Fibroblast of villous mesenchyme (primary cell): ENCODE data around the gene JAK1. TPM values are rescaled to one million over a fixed set of nuclear protein-coding genes. Genes with fewer than 3 reads are reported as not detected.

ENCODE experiments used
- DNase-seq: peaks from one replicate; pipeline ENCODE4 v3.0.0-alpha.2; 2010; ENCODE audit warnings: low read depth
- H3K4me3 ChIP-seq: 2 replicates; pipeline ENCODE4 v1.5.1; 2011; ENCODE audit warnings: low read depth, mild to moderate bottlenecking, low read length
- small RNA-seq: library from RNA; depleted of rRNA; stranded (forward); fragments of <200 nt; gene quantifications from one replicate; pipeline ENCODE3, GENCODE V24; 2012
- total RNA-seq: library from RNA; depleted of rRNA; stranded (reverse); fragments of >200 nt; gene quantifications from 2 replicates; pipeline ENCODE4 v1.2.3, GENCODE V29; 2012
- TF ChIP-seq, protein P1 (sequence below): IDR thresholded peaks from 2 replicates; pipeline ENCODE4 v1.5.1; 2012; ENCODE audit warnings: low read depth, mild to moderate bottlenecking, low read length; ENCODE audit not compliant: insufficient read depth

The JAK1 gene
- total RNA-seq, 1 donor, result 125 TPM

DNA sequence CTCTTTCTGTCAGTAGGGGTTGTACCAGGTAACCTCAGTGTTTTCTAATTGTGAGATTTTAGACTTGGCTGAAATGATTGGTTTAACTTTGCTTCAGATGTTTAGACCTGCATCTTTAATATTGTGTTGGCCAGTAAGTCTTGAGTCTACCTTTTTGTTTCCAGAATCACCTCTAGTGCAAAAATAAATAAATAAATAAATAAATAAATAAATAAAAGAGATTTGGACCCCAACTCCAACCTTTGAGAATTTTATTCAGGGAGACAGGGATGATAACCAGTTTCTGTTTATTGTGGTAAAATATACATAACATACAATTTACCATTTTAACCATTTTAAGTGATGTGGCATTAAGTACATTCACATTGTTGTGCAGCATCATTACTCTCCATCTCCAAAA, 157.0 kb downstream of the JAK1 start:
- TF ChIP-seq, protein P1, sequence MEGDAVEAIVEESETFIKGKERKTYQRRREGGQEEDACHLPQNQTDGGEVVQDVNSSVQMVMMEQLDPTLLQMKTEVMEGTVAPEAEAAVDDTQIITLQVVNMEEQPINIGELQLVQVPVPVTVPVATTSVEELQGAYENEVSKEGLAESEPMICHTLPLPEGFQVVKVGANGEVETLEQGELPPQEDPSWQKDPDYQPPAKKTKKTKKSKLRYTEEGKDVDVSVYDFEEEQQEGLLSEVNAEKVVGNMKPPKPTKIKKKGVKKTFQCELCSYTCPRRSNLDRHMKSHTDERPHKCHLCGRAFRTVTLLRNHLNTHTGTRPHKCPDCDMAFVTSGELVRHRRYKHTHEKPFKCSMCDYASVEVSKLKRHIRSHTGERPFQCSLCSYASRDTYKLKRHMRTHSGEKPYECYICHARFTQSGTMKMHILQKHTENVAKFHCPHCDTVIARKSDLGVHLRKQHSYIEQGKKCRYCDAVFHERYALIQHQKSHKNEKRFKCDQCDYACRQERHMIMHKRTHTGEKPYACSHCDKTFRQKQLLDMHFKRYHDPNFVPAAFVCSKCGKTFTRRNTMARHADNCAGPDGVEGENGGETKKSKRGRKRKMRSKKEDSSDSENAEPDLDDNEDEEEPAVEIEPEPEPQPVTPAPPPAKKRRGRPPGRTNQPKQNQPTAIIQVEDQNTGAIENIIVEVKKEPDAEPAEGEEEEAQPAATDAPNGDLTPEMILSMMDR, result no peak

DNA sequence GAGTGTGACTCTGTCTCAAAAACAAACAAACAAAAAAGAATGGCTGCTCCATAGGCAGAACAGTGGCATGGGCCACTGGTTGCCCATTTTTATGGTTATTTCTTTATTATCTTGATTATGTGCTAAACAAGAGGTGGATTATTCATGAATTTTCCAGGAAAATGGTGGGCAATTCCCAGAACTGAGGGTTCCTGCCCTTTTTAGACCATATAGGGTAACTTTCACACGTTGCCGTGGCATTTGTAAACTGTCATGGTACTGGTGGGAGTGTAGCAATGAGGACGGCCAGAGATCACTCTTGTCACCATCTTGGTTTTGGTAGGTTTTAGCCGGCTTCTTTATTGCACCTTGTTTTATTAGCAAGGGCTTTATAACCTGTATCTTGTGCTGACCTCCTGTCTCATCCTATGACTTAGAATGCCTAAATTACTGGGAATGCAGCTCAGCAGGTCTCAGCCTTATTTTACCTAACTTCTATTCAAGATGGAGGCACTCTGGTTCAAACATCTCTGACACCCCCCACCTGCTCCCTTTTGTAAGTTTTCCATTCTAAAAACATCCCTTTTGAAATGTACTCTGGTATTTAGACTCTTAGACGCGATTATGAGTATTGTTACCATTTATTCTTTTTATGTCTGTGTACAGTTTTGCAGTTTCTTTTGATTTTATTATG, 164.4 kb downstream of the JAK1 start:
- no peak overlapping the region for H3K4me3 ChIP-seq
- TF ChIP-seq, protein P1, result no peak
- DNase-seq, result no peak

More for the DNA sequence above, 157.0 kb downstream of the JAK1 start:
- DNase-seq, result no peak
- H3K4me3 ChIP-seq, result no peak overlapping the region

DNA sequence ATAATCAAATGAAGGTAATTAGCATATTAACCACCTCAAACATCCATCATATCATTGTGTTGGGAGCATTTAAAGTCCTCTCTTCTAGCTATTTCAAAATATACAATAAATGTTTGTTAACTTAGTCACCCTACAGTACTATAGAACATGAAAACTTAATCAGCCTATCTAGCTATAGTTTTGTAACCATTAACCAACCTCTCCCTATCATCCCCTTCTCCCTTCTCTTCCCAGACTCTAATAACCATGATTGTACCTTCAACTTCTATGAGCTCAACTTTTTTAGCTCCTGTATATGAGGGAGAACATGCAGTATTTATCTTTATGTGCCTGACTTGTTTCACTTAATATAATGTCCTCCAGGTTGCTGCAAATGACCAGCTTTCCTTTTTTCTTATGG, 167.5 kb downstream of the JAK1 start:
- TF ChIP-seq, protein P1, result no peak
- DNase-seq, result no peak
- no peak overlapping the region for H3K4me3 ChIP-seq

DNA sequence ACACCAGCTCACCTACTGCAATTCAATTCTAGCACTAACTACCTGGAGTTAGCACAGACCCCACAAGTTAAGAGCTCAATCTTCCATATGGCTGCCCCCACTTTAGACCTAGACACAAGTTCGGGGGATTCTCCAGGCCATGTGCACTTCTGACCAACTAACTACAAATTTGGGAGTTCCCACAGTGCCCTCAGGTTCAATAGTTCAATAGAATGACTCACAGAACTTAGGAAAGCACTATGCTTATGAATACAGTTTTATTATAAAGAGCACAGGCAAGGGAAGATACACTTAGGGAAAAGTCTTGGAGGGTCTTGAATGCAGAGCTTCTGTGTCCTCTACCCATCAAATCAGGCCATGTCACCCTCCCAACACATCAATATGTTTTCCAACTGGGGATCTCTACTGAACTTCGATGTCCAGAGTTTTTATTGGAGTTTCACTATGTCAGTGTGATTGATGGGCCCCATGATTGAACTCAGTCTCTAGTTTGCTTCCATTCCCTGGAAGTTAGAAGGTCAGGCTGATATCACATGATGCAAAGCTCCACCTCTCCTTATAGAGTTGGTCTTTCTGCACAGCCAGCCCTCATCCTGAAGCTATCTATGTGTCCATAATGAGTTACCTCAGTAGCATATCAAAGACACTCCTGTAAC, 175.4 kb downstream of the JAK1 start:
- H3K4me3 ChIP-seq, result no peak overlapping the region
- DNase-seq, result no peak
- TF ChIP-seq, protein P1, result no peak

Small RNA genes lying within 50 kb of the gene (small RNA-seq; reads per million reads assigned to genes)
- gene AL606517.2, result not detected

Other genes starting within 250 kb of the JAK1 start
- 7.1 and 9.1 TPM in 2 replicates for gene RAVER2, start 221.5 kb downstream of the JAK1 start, total RNA-seq
- gene AK4, start 181.7 kb upstream of the JAK1 start, total RNA-seq, result 0.86 and 0.97 TPM in 2 replicates